K562 (cell line): ENCODE data around the gene POLK. TPM values are rescaled to one million over a fixed set of nuclear protein-coding genes. Genes with fewer than 3 reads are reported as not detected.

Experiments
- ATAC-seq: fragments of 200-7000 bp; cut with Tn5 transposase; 3 replicates; pipeline ENCODE4 v1.9.1; 2020; ENCODE audit warnings: moderate library complexity
- BruUV-seq: library from RNA; stranded (reverse); fragments of 400-500 nt; replicated peaks from 2 replicates; lab custom pipeline; 2021; lab: Mats Ljungman, UMichigan
- CTCF ChIA-PET: fragments of 300-600 bp; formaldehyde crosslinking; extraction: SDS; loops from one replicate; lab custom pipeline; 2021; ENCODE audit warnings: low intra/inter-chr PET ratio; lab: Yijun Ruan, JAX
- POLR2A ChIA-PET: fragments of 300-600, 350-650 bp; sonication (Branson Sonifier 250); formaldehyde crosslinking; extraction: SDS; loops from one replicate; lab custom pipeline; 2021; ENCODE audit warnings: antibody characterized with exemption, inconsistent platforms; lab: Yijun Ruan, JAX
- DNase-seq, 4 experiments: peaks; one replicate each; pipeline versions ENCODE4 v3.0.0 to v3.0.0-alpha.2; 2011 to 2018; ENCODE audit warnings: low spot score in 3 of 4, mixed read lengths in 3 of 4; ENCODE audit errors: extremely low read depth in 1 of 4
- FAIRE-seq: peaks from 2 replicates; lab custom pipeline; 2011; peaks lifted over from hg19 to GRCh38; lab: Jason Lieb, UNC
- H2AFZ ChIP-seq: 2 replicates; pipeline ENCODE4 v1.6.0; 2011; ENCODE audit warnings: low read depth, low read length, control low read depth, inconsistent platforms
- H3K27ac ChIP-seq: fragments of 200-600 bp; 3 replicates; pipeline ENCODE4 v1.8.0; 2011; ENCODE audit warnings: low read depth, mild to moderate bottlenecking, control low read depth, inconsistent platforms, low read length, moderate library complexity, mixed read lengths; ENCODE audit errors: extremely low read depth
- H3K27me3 ChIP-seq, 2 experiments: fragments of 300-600 bp in 1 of 2; 2 replicates in 1 of 2; 3 replicates in 1 of 2; pipeline versions ENCODE4 v1.6.0 to v1.8.0; 2011; ENCODE audit warnings: inconsistent platforms in 2 of 2, low read length in 2 of 2, mild to moderate bottlenecking in 1 of 2, mixed read lengths in 1 of 2, moderate library complexity in 1 of 2; ENCODE audit not compliant: control insufficient read depth in 2 of 2, insufficient read depth in 2 of 2
- H3K36me3 ChIP-seq: fragments of 300-600 bp; 3 replicates; pipeline ENCODE4 v1.8.0; 2011; ENCODE audit warnings: mild to moderate bottlenecking, low read length, inconsistent platforms; ENCODE audit not compliant: control insufficient read depth, insufficient read depth
- H3K4me1 ChIP-seq, 2 experiments: fragments of 200-600 bp in 1 of 2; replicated peaks in 1 of 2; 2 replicates in 1 of 2; 3 replicates in 1 of 2; pipeline versions ENCODE4 v1.5.1 to v1.8.0; 2011; ENCODE audit warnings: inconsistent platforms in 2 of 2, low read length in 2 of 2, mild to moderate bottlenecking in 1 of 2, mixed read lengths in 1 of 2, moderate library complexity in 1 of 2; ENCODE audit not compliant: control insufficient read depth in 2 of 2, insufficient read depth in 2 of 2
- H3K4me2 ChIP-seq: 2 replicates; pipeline ENCODE4 v1.6.1; 2011; ENCODE audit warnings: low read length, control low read depth, inconsistent platforms, mixed read lengths; ENCODE audit not compliant: insufficient read depth
- H3K4me3 ChIP-seq: fragments of 200-600 bp; sonication (generic), shearing (Covaris generic); 2 replicates; pipeline ENCODE4 v1.5.1; 2016; ENCODE audit warnings: control low read depth, inconsistent platforms
- H3K79me2 ChIP-seq: fragments of 200-600 bp; 3 replicates; pipeline ENCODE4 v1.8.0; 2011; ENCODE audit warnings: low read length, inconsistent platforms; ENCODE audit not compliant: control insufficient read depth, insufficient read depth
- H3K9ac ChIP-seq, 2 experiments: 2 replicates each; pipeline versions ENCODE4 v1.6.0 to v1.6.1; 2011; ENCODE audit warnings: low read depth in 2 of 2, low read length in 2 of 2, control low read depth in 1 of 2, inconsistent platforms in 1 of 2, mild to moderate bottlenecking in 1 of 2, mixed read lengths in 1 of 2; ENCODE audit not compliant: insufficient read depth in 1 of 2
- H3K9me1 ChIP-seq: one replicate; pipeline ENCODE4 v1.6.0; 2011; ENCODE audit warnings: inconsistent platforms, mild to moderate bottlenecking, low read length, moderate library complexity; ENCODE audit not compliant: control insufficient read depth, insufficient read depth
- H3K9me3 ChIP-seq: replicated peaks from 2 replicates; pipeline ENCODE4 v1.5.1; 2011; ENCODE audit warnings: low read depth, low read length, inconsistent platforms; ENCODE audit not compliant: control insufficient read depth, insufficient read depth
- H4K20me1 ChIP-seq: replicated peaks from 2 replicates; pipeline ENCODE4 v1.6.1; 2011; ENCODE audit warnings: low read length, inconsistent platforms, mixed read lengths; ENCODE audit not compliant: control insufficient read depth, insufficient read depth
- CREBBP ChIP-seq: IDR thresholded peaks from one replicate; pipeline ENCODE4 v1.6.1; 2012; ENCODE audit warnings: low read depth, mild to moderate bottlenecking, control low read depth, inconsistent platforms, low read length
- CTCFL ChIP-seq: IDR thresholded peaks from 2 replicates; pipeline ENCODE4 v1.6.1; 2011; ENCODE audit warnings: borderline replicate concordance, low read depth, mild to moderate bottlenecking, moderate library complexity, low read length; ENCODE audit not compliant: insufficient read depth, poor library complexity, severe bottlenecking
- KLF6 ChIP-seq: fragments of 250-450 bp; sonication (Bioruptor Pico); IDR thresholded peaks from 2 replicates; pipeline ENCODE4 v1.4.0; 2020; ENCODE audit warnings: mild to moderate bottlenecking, moderate library complexity, borderline replicate concordance
- NFRKB ChIP-seq: fragments of 450-650 bp; IDR thresholded peaks from 2 replicates; pipeline ENCODE4 v1.6.1; 2016; ENCODE audit warnings: low read depth
- RUNX1 ChIP-seq: sonication (generic); IDR thresholded peaks from 2 replicates; pipeline ENCODE4 v1.6.1; 2016; ENCODE audit warnings: antibody characterized with exemption, low read depth
- SAFB2 ChIP-seq: fragments of 200-400 bp; formaldehyde crosslinking; IDR thresholded peaks from 2 replicates; pipeline ENCODE4 v1.6.1; 2018; ENCODE audit warnings: borderline replicate concordance, low read length, low read depth, moderate library complexity; ENCODE audit not compliant: severe bottlenecking
- ZBTB2 ChIP-seq: fragments of 450-650 bp; IDR thresholded peaks from 2 replicates; pipeline ENCODE4 v1.6.1; 2016; ENCODE audit warnings: antibody characterized with exemption
- ZNF232 ChIP-seq: sonication (generic); formaldehyde crosslinking; IDR thresholded peaks from 2 replicates; pipeline ENCODE4 v1.8.0; 2022; ENCODE audit warnings: mild to moderate bottlenecking, missing genetic modification reagents
- ZNF274 ChIP-seq: IDR thresholded peaks from 2 replicates; pipeline ENCODE4 v1.6.1; 2011; ENCODE audit warnings: low read depth, mild to moderate bottlenecking, low read length, moderate library complexity, borderline replicate concordance
- WGBS: fragments of 100-300 bp; shearing (Covaris generic); methylation state at CpG from one replicate; pipeline ENCODE4 v1.1.6; 2016; ENCODE audit warnings: low coverage, mixed read lengths; ENCODE audit not compliant: insufficient coverage; ENCODE audit errors: missing lambda C conversion rate; 5-methylcytosine and 5-hydroxymethylcytosine counted together
- in situ Hi-C: fragments of 300-500 bp; cut with MboI; formaldehyde crosslinking; loops from 4 replicates; pipeline ENCODE4 v1.15.0; 2018; ENCODE audit warnings: inconsistent platforms, mixed read lengths
- intact Hi-C: fragments of 100-400 bp; cut with micrococcal nuclease; formaldehyde crosslinking; loops from 2 replicates; pipeline ENCODE4 v1.14.2; 2022
- polyA plus RNA-seq, 8 experiments: library from polyadenylated mRNA; depleted of rRNA in 4 of 8; stranded (reverse) in 5 of 8; unstranded in 3 of 8; fragments of >200 nt; fragmentation: Nextera tagmentation in 2 of 8; fragmentation: Illumina TruSeq in 1 of 8; extraction: Ambion mirVana in 2 of 8; extraction: Trizol in 1 of 8; gene quantifications; 2 replicates each; pipeline versions ENCODE4 v1.2.1 to v1.2.3, GENCODE V29; 2011 to 2014; ENCODE audit warnings: inconsistent platforms in 1 of 8, missing spikeins in 1 of 8
- total RNA-seq, 7 experiments: library from RNA; depleted of rRNA in 6 of 7; stranded (reverse); fragments of >200 nt in 6 of 7; fragmentation: Illumina TruSeq in 2 of 7; extraction: Trizol in 2 of 7; gene quantifications; 2 replicates each; pipeline versions ENCODE4 v1.2.1 to v1.2.3, GENCODE V29; 2011 to 2021; ENCODE audit warnings: low replicate concordance in 1 of 7

POLK gene
- total and polyA plus RNA-seq, 9 of the 15 experiments (the other 6 are each of a cell fraction or from before 2014, with no cell fraction given): 6.1 to 31.6 (median 16.5) TPM

GRCh38 chr5:75588666-75589065, 77.0 kb downstream of the POLK start:
- intact Hi-C loops (no loop called here), in situ Hi-C loops (no loop called here)
- CTCF ChIA-PET: no interaction called here
- H2AFZ ChIP-seq: no peak overlapping the region
- H4K20me1 ChIP-seq: no peaks in the 10 kb centered on the region
- H3K4me3 ChIP-seq: no peak overlapping the region
- no TSS peak for BruUV-seq
- DNase-seq: no peak
- no peaks in the 10 kb centered on the region for H3K9me1 ChIP-seq
- no peaks in the 10 kb centered on the region for H3K9me3 ChIP-seq
- H3K79me2 ChIP-seq: no peaks in the 10 kb centered on the region
- POLR2A ChIA-PET: no interaction called here
- WGBS: 85% methylated on average over 3 of the region's 3 CpGs
- no peak for TF ChIP-seq NFRKB
- no peak for TF ChIP-seq CTCFL
- TF ChIP-seq ZNF274: no peak
- no peak for TF ChIP-seq ZBTB2
- TF ChIP-seq KLF6 (CRISPR knock-in tag): no peak
- no peak for TF ChIP-seq CREBBP
- no peak for TF ChIP-seq RUNX1
- no peak for TF ChIP-seq SAFB2
- no peak for TF ChIP-seq ZNF232
- no peak overlapping the region for H3K4me2 ChIP-seq
- FAIRE-seq: peak; percentile 15
- H3K27ac ChIP-seq: no peak overlapping the region
- H3K27me3 ChIP-seq: no peaks in the 10 kb centered on the region
- ATAC-seq: no peak
- H3K36me3 ChIP-seq: peaks cover 25% of the 10 kb centered on the region; the same call in 1 of the 3 replicates
- no peak overlapping the region for H3K9ac ChIP-seq
- H3K4me1 ChIP-seq: no peaks in the 10 kb centered on the region
